Measurements from ENCODE around the gene MCU. TPM values are rescaled to one million over a fixed set of nuclear protein-coding genes. Genes with fewer than 3 reads are reported as not detected.

MCU gene
- total RNA-seq, 1 donor from 2014 or later, result 95.0 TPM

DNA sequence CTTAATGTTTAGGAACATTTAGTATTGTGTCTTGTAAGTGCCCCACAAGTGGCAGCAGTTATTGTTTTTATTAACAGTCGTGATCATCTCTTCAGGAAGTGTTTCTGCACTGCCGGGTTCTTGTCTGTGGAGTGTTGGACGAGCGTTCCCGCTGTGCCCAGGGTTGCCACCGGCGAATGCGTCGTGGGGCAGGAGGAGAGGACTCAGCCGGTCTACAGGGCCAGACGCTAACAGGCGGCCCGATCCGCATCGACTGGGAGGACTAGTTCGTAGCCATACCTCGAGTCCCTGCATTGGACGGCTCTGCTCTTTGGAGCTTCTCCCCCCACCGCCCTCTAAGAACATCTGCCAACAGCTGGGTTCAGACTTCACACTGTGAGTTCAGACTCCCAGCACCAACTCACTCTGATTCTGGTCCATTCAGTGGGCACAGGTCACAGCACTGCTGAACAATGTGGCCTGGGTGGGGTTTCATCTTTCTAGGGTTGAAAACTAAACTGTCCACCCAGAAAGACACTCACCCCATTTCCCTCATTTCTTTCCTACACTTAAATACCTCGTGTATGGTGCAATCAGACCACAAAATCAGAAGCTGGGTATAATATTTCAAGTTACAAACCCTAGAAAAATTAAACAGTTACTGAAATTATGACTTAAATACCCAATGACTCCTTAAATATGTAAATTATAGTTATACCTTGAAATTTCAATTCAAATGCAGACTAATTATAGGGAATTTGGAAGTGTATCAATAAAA, 240.5 kb downstream of the MCU start:
- no peak overlapping the region for H3K4me3 ChIP-seq (ENCODE audit: low read length in 3 of 3)
- no peak overlapping the region for H3K9ac ChIP-seq (ENCODE audit: low read depth in 1 of 3, low read length in 3 of 3)
- H3K27ac ChIP-seq (ENCODE audit: low read depth, low read length), result no peak overlapping the region
- no peaks in the 10 kb centered on the region for H3K27me3 ChIP-seq (ENCODE audit: control insufficient read depth in 3 of 3, insufficient read depth in 3 of 3, low read length in 3 of 3)
- H3K4me1 ChIP-seq (ENCODE audit: control insufficient read depth in 3 of 3, insufficient read depth in 3 of 3, low read length in 3 of 3), result no peaks in the 10 kb centered on the region
- H3K9me3 ChIP-seq (ENCODE audit: control insufficient read depth in 3 of 3, low read length in 3 of 3), result no peaks in the 10 kb centered on the region
- H3K36me3 ChIP-seq (ENCODE audit: control insufficient read depth in 3 of 3, insufficient read depth in 3 of 3, low read length in 3 of 3), result no peaks in the 10 kb centered on the region

DNA sequence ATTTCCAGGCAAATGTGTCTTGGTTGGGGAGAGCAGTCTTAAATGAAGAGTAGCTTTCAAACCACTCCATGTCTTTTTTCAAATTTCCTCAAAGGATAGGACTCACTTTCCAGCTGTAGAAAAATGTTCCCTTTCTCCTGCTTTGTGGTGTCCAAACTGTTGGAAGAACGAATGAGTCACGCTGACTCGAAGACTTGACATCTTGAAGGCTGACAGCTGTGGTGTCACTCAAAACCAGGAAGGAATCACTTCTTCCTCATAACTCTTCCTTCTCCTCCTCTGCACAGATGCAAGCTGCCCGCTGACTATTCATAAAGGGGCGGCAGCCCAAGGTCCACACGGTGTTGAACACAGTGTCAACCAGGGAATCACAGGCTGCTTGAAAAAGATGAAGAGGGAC, 243.4 kb downstream of the MCU start:
- Histone ChIP-seq H3K9ac (ENCODE audit: low read depth in 1 of 3, low read length in 3 of 3) (no peak overlapping the region), H3K36me3 (ENCODE audit: control insufficient read depth in 3 of 3, insufficient read depth in 3 of 3, low read length in 3 of 3) (no peaks in the 10 kb centered on the region), H3K27ac (ENCODE audit: low read depth, low read length) (no peak overlapping the region), H3K4me3 (ENCODE audit: low read length in 3 of 3) (no peak overlapping the region), H3K9me3 (ENCODE audit: control insufficient read depth in 3 of 3, low read length in 3 of 3) (no peaks in the 10 kb centered on the region), H3K27me3 (ENCODE audit: control insufficient read depth in 3 of 3, insufficient read depth in 3 of 3, low read length in 3 of 3) (no peaks in the 10 kb centered on the region), H3K4me1 (ENCODE audit: control insufficient read depth in 3 of 3, insufficient read depth in 3 of 3, low read length in 3 of 3) (peaks cover 0 to 8% (median 0%) of the 10 kb centered on the region in 3 donors)

Small RNA genes within 50 kb of the gene (small RNA-seq; reads per million reads assigned to genes)
- gene MIR4676 (not detected), gene RF00019 (not detected)

Other genes starting within 250 kb of the MCU start
- 57.9 TPM for gene MICU1, start 66.1 kb upstream of the MCU start, total RNA-seq
- gene OIT3, start 201.6 kb downstream of the MCU start, total RNA-seq, result 10.4 TPM